ENCODE results near the gene GM2A.

DNA sequence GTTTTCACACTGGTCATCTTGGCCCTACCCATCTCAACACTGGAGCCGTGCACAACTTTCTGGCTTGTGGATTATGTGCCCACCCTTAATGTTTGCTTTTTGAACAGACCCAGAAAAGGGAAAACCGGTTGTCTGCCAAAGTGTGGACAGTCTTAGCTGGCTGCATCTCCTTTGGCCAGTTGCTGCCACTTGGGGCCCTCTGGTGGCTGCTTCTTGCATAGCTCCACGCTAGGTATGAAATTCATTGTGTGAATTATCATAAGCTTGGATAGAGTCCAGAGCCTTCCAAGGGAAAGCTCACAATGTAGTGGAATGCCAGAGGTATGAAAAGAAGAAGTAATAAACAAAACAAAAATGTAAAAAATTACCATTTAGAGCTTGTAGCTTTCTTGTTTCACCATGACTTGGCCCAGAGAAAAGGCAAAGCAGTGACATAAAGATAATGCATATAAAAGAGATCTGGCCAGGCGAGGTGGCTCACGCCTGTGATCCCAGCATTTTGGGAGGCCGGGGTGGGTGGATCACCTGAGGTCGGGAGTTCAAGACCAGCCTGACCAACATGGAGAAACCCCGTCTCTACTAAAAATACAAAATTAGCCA lies 63.1 kb downstream of the GM2A start:
- TF ChIP-seq, protein P1, sequence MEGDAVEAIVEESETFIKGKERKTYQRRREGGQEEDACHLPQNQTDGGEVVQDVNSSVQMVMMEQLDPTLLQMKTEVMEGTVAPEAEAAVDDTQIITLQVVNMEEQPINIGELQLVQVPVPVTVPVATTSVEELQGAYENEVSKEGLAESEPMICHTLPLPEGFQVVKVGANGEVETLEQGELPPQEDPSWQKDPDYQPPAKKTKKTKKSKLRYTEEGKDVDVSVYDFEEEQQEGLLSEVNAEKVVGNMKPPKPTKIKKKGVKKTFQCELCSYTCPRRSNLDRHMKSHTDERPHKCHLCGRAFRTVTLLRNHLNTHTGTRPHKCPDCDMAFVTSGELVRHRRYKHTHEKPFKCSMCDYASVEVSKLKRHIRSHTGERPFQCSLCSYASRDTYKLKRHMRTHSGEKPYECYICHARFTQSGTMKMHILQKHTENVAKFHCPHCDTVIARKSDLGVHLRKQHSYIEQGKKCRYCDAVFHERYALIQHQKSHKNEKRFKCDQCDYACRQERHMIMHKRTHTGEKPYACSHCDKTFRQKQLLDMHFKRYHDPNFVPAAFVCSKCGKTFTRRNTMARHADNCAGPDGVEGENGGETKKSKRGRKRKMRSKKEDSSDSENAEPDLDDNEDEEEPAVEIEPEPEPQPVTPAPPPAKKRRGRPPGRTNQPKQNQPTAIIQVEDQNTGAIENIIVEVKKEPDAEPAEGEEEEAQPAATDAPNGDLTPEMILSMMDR (IDR thresholded peaks at IDR 0.05), result peak; percentile 62 to 93 (median 76)
- no peak for TF ChIP-seq POLR2A (IDR thresholded peaks at IDR 0.05)
